Activated CD8-positive, alpha-beta memory T cell treated with anti-CD3 and anti-CD28 coated beads for 1 hour (primary cell): Measurements from ENCODE around the gene TMEM121B.

ENCODE experiments used
- DNase-seq, 2 donors: peaks; one replicate each; pipeline ENCODE4 v3.0.0-alpha.2; 2020; ENCODE audit warnings: low read depth in 1 of 2; ENCODE audit errors: extremely low read depth in 1 of 2

TMEM121B gene

GRCh38 chr22:17112491-17113042 lies 8.6 kb downstream of the TMEM121B start:
- no peak for DNase-seq

GRCh38 chr22:17110791-17111550 lies 10.2 kb downstream of the TMEM121B start:
- no peak for DNase-seq

- no peak for DNase-seq
These were observed 11.2 kb downstream of the TMEM121B start for GRCh38 chr22:17109976-17110375.

GRCh38 chr22:17109113-17109865 lies 11.9 kb downstream of the TMEM121B start:
- DNase-seq: no peak

- DNase-seq: no peak
These were observed 12.7 kb downstream of the TMEM121B start for GRCh38 chr22:17108256-17109112.

DNA sequence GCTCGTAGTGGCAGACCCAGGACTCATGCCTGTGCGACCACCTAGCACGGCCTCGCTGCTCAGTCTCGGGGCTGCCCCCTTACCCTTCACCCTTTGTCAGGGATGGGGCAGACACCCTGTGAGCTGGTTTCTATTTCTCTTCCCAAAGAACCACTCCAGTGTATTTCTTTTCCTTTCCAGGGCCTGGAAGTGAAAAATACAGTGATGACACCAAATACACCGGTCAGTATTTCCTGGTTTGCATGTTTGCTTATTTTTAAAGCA lies 13.7 kb downstream of the TMEM121B start:
- DNase-seq: no peak

DNA sequence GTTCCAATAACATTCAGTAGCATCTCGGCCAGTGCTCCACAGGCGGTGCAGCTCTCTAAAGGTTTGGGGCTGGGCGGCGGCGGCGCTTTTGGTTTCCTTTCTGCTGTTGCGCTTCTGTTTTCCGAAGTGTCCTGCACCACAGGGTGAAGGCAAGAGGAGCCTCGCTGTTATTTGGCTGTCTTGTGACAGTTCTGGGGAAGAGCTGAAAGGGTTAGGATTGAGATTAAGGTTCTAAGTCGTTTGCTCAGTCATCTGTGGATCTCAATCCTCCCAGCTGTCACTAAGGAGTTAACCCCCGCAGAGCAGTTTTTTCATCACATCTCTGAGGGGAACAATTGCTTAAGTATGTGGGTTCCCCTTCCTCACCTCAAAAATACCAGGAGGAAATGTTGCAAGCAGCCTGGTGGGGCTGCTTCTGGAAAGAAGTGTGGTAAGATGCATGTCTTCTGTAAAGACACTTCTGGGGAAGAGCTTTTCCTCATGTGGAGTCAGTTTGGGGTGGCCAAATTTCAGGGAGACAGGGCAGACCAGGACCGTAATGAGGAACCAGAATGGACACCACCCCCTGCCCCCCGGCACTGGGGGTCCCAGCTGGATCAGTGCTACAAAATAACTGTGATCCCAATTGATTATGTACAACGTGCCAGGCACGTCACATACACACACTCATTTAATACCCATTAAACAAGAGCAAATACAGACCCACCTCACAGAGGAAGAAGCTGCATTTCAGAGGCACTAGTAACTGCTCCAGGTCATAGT lies 14.2 kb downstream of the TMEM121B start:
- no peak for DNase-seq

- no peak for DNase-seq
These were observed 14.9 kb downstream of the TMEM121B start for GRCh38 chr22:17106161-17106784.

- no peak for DNase-seq
These were observed 15.7 kb downstream of the TMEM121B start for GRCh38 chr22:17105143-17106129.

- no peak for DNase-seq
These were observed 16.7 kb downstream of the TMEM121B start for GRCh38 chr22:17104336-17104935.

- no peak for DNase-seq
These were observed 17.8 kb downstream of the TMEM121B start for GRCh38 chr22:17103351-17103750.

DNA sequence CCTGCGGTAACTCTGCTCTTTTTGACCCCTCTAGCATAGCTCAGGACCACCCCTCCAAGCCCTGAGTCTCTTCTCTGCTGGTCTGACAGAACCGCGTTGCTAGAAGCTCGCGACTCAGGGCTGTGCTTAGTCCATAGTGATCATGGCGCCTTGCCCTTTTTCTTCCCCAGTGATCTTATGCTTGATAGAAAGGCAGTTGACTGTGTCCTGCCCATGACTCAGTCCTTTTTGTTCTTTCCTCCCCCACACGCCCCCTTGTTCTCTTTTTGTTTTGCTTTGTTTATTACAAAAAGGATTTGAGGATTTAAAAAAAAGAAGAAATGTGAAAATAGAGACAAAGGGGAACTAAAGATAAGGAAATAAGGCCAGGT lies 18.9 kb downstream of the TMEM121B start:
- DNase-seq: no peak

DNA sequence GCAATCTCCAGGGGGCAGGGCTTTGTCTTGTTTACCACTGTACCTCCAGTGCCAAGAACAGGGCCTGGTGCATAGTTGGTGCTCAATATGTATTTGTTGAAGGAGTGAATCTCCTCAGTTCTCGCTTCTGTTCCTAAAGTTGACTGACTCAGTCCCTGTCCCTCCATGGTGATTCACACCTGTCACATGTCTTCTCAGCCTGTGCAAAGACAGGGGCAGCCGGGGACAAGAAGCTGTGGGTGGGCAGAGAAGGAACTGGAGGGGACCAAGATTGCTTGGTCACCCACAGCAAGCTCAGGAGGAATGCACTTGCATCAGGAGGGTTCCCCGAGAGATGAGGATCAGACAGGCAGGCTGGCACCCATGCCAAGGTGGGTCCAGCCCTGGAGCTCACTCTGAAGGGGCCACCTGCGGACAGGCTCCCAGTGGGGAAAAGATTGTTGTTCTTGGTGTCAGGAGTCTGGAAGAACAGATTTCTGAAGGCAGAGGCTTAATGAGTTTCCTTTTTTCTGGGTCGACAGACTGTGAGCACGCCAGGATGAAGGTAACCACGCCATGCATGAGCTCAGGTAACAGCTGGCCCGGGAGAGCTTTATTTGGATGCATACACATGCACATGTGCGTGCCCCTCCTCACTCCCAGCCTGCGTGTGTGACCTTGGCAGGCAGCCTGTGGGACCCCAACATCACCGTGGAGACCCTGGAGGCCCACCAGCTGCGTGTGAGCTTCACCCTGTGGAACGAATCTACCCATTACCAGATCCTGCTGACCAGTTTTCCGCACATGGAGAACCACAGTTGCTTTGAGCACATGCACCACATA lies 19.5 kb downstream of the TMEM121B start:
- DNase-seq: no peak

- no peak for DNase-seq
These were observed 20.5 kb downstream of the TMEM121B start for GRCh38 chr22:17100621-17101020.

GRCh38 chr22:17098379-17098819 lies 22.8 kb downstream of the TMEM121B start:
- no peak for DNase-seq

GRCh38 chr22:17097701-17098100 lies 23.5 kb downstream of the TMEM121B start:
- no peak for DNase-seq

DNA sequence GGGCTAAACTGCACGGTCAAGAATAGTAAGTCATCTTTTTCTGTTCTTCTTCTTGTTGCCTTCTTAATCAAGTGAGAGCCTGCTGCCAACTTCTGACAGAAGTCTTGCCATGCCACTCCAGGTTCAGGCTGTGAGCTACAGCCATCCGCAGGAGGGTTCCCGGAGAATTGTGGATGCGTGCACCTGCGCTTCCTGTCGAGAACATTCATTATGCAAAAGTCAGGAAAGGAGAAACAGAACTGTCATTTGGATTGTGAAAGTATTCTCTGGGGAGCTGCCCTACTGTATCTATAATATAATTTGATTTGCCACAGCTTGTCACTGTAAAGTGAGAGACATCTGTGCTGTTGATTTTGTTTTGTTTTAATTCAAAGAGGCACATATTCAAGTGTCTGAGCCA lies 24.1 kb downstream of the TMEM121B start:
- no peak for DNase-seq

- no peak for DNase-seq
These were observed 25.1 kb downstream of the TMEM121B start for GRCh38 chr22:17096071-17096470.
